ENCODE results near the gene ZNF37A.
"Not testable (repeated sequence)": the region's sequence is repeated elsewhere in the genome, so short reads cannot be mapped to it uniquely, and the experiment has no call there.

ZNF37A gene

DNA sequence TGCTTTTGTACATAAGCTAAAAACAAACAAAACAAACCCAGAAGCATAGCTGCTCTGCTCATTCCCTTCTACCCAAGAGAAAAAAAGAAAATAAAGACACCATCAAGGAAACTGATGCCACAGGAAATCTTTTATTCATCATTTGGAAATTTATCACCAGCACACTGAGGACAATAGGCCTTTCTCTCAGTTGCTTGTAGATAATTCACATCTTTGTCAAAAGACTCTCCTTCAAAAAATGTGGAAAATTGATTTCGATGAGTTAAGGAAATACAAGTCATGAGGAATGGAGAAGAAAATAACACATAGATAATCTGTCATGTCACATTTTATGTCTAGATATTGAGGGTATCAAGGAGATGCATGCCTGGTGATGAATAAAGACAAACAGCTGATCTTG lies 53.5 kb downstream of the ZNF37A start:
- Histone ChIP-seq H3K27me3 (ENCODE audit: insufficient read depth, insufficient read length) (no peaks in the 10 kb centered on the region), H3K36me3 (ENCODE audit: insufficient read depth, insufficient read length, low read length) (no peaks in the 10 kb centered on the region), H3K4me3 (ENCODE audit: insufficient read length, low read depth) (no peak overlapping the region), H3K9ac (ENCODE audit: insufficient read length, low read depth) (no peak overlapping the region), H3K4me1 (ENCODE audit: insufficient read depth, insufficient read length) (no peaks in the 10 kb centered on the region), H3K9me3 (ENCODE audit: insufficient read depth, low read length) (no peaks in the 10 kb centered on the region)
- no peak for TF ChIP-seq SUZ12 (IDR thresholded peaks at IDR 0.05; ENCODE audit: extremely low read depth, insufficient read depth, insufficient read length)
- TF ChIP-seq ZNF274 (IDR thresholded peaks at IDR 0.05; ENCODE audit: low read depth, low read length), result no peak
- no peak for TF ChIP-seq YY1 (IDR thresholded peaks at IDR 0.05; ENCODE audit: insufficient read depth, insufficient read length)
- DNase-seq (ENCODE audit: low read depth, low spot score), result no peak

DNA sequence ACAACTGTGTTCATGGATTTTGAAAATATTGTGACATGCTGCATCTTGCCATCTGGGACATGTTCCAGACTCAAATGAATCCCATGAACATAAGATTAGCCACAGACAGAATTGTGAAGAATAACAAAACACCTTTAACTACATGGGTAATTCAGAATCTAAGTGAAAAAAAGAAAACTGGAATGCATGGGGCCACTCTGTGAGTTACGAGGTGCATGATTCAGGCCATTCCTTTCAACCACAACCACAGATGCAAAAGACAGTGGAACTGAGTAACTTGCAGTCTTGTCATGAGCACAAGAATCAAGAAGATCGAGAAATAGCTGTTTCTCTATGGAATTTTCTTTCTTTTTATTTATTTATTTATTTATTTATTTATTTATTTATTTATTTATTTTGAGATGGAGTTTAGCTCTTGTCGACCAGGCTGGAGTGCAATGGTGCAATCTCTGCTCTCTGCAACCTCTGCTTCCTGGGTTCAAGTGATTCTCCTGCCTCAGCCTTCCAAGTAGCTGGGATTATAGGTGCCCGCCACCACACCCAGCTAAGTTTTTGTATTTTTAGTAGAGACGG lies 56.8 kb downstream of the ZNF37A start:
- DNase-seq (ENCODE audit: low read depth, low spot score); H3K4me1 ChIP-seq (ENCODE audit: insufficient read depth, insufficient read length); H3K9me3 ChIP-seq (ENCODE audit: insufficient read depth, low read length); H3K4me3 ChIP-seq (ENCODE audit: insufficient read length, low read depth); H3K36me3 ChIP-seq (ENCODE audit: insufficient read depth, insufficient read length, low read length); H3K9ac ChIP-seq (ENCODE audit: insufficient read length, low read depth); H3K27me3 ChIP-seq (ENCODE audit: insufficient read depth, insufficient read length): not testable (repeated sequence)

- Histone ChIP-seq H3K9me3 (ENCODE audit: insufficient read depth, low read length) (peaks cover 12% of the 10 kb centered on the region; the same call in 1 of the 2 replicates), H3K27me3 (ENCODE audit: insufficient read depth, insufficient read length) (no peaks in the 10 kb centered on the region), H3K4me1 (ENCODE audit: insufficient read depth, insufficient read length) (no peaks in the 10 kb centered on the region), H3K9ac (ENCODE audit: insufficient read length, low read depth) (no peak overlapping the region), H3K4me3 (ENCODE audit: insufficient read length, low read depth) (no peak overlapping the region), H3K36me3 (ENCODE audit: insufficient read depth, insufficient read length, low read length) (no peaks in the 10 kb centered on the region)
- no peak for TF ChIP-seq ZNF274 (IDR thresholded peaks at IDR 0.05; ENCODE audit: low read depth, low read length)
- no peak for TF ChIP-seq YY1 (IDR thresholded peaks at IDR 0.05; ENCODE audit: insufficient read depth, insufficient read length)
- no peak for TF ChIP-seq SUZ12 (IDR thresholded peaks at IDR 0.05; ENCODE audit: extremely low read depth, insufficient read depth, insufficient read length)
- DNase-seq (ENCODE audit: low read depth, low spot score), result no peak
Observed at GRCh38 chr10:38156416-38157269, 62.5 kb downstream of the ZNF37A start.

DNA sequence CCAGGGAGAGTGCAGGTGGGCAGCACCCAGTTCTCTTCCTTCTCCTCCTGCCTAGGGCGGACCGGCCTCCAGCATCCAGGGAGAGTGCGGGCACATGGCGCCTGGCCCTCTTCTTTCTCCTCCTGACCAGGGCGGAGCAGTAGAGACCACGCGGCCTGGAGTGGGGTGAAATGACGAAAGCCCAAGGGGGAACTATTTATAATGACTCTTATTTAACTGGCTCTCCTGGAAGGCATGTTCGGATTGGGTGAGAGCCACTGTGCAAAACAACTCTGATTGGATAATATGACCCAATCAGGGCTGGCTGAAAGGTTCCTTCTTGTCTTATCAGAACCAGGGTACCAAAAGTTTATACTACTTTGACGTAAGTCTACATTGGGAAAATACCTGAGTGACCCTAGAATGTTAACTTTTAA lies 63.1 kb downstream of the ZNF37A start:
- Histone ChIP-seq H3K4me1 (ENCODE audit: insufficient read depth, insufficient read length) (no peaks in the 10 kb centered on the region), H3K27me3 (ENCODE audit: insufficient read depth, insufficient read length) (no peaks in the 10 kb centered on the region), H3K9ac (ENCODE audit: insufficient read length, low read depth) (no peak overlapping the region), H3K36me3 (ENCODE audit: insufficient read depth, insufficient read length, low read length) (no peaks in the 10 kb centered on the region), H3K4me3 (ENCODE audit: insufficient read length, low read depth) (no peak overlapping the region), H3K9me3 (ENCODE audit: insufficient read depth, low read length) (peaks cover 12% of the 10 kb centered on the region; the same call in 1 of the 2 replicates)
- TF ChIP-seq ZNF274 (IDR thresholded peaks at IDR 0.05; ENCODE audit: low read depth, low read length) (no peak), SUZ12 (IDR thresholded peaks at IDR 0.05; ENCODE audit: extremely low read depth, insufficient read depth, insufficient read length) (no peak), YY1 (IDR thresholded peaks at IDR 0.05; ENCODE audit: insufficient read depth, insufficient read length) (no peak)
- DNase-seq (ENCODE audit: low read depth, low spot score), result no peak

DNA sequence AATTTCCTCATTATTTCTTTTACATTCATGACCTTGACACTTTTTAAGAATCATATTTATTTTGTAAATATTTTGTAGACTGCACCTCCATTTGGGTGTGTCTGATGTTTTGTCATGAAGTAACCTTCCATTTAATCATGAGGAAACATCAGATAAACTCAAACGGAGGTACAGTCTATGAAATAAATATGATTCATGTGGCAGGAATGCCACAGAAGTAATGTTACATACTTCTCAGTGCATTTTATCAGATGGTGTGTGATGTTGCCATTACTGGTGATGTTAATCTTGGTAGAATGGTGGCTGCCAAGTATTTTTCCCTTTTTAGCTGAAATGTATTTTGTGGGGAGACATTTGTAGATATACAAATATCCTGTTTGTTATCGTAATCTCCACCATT lies 64.9 kb downstream of the ZNF37A start:
- TF ChIP-seq YY1 (IDR thresholded peaks at IDR 0.05; ENCODE audit: insufficient read depth, insufficient read length) (no peak), SUZ12 (IDR thresholded peaks at IDR 0.05; ENCODE audit: extremely low read depth, insufficient read depth, insufficient read length) (no peak), ZNF274 (IDR thresholded peaks at IDR 0.05; ENCODE audit: low read depth, low read length) (no peak)
- Histone ChIP-seq H3K4me3 (ENCODE audit: insufficient read length, low read depth) (no peak overlapping the region), H3K4me1 (ENCODE audit: insufficient read depth, insufficient read length) (no peaks in the 10 kb centered on the region), H3K36me3 (ENCODE audit: insufficient read depth, insufficient read length, low read length) (no peaks in the 10 kb centered on the region), H3K27me3 (ENCODE audit: insufficient read depth, insufficient read length) (no peaks in the 10 kb centered on the region), H3K9ac (ENCODE audit: insufficient read length, low read depth) (no peak overlapping the region), H3K9me3 (ENCODE audit: insufficient read depth, low read length) (peaks cover 12% of the 10 kb centered on the region; the same call in 1 of the 2 replicates)
- no peak for DNase-seq (ENCODE audit: low read depth, low spot score)

GRCh38 chr10:38163617-38164016 lies 69.5 kb downstream of the ZNF37A start:
- DNase-seq (ENCODE audit: low read depth, low spot score), result no peak

GRCh38 chr10:38174336-38174735 lies 80.2 kb downstream of the ZNF37A start:
- Histone ChIP-seq H3K27me3 (ENCODE audit: insufficient read depth, insufficient read length) (no peaks in the 10 kb centered on the region), H3K9me3 (ENCODE audit: insufficient read depth, low read length) (no peaks in the 10 kb centered on the region), H3K4me3 (ENCODE audit: insufficient read length, low read depth) (no peak overlapping the region), H3K36me3 (ENCODE audit: insufficient read depth, insufficient read length, low read length) (no peaks in the 10 kb centered on the region), H3K9ac (ENCODE audit: insufficient read length, low read depth) (no peak overlapping the region), H3K4me1 (ENCODE audit: insufficient read depth, insufficient read length) (no peaks in the 10 kb centered on the region)
- TF ChIP-seq SUZ12 (IDR thresholded peaks at IDR 0.05; ENCODE audit: extremely low read depth, insufficient read depth, insufficient read length) (no peak), YY1 (IDR thresholded peaks at IDR 0.05; ENCODE audit: insufficient read depth, insufficient read length) (no peak), ZNF274 (IDR thresholded peaks at IDR 0.05; ENCODE audit: low read depth, low read length) (no peak)
- DNase-seq (ENCODE audit: low read depth, low spot score), result no peak

More at GRCh38 chr10:38163617-38164016, 69.5 kb downstream of the ZNF37A start:
- Histone ChIP-seq H3K4me1 (ENCODE audit: insufficient read depth, insufficient read length) (no peaks in the 10 kb centered on the region), H3K36me3 (ENCODE audit: insufficient read depth, insufficient read length, low read length) (no peaks in the 10 kb centered on the region), H3K27me3 (ENCODE audit: insufficient read depth, insufficient read length) (no peaks in the 10 kb centered on the region), H3K4me3 (ENCODE audit: insufficient read length, low read depth) (no peak overlapping the region), H3K9me3 (ENCODE audit: insufficient read depth, low read length) (peaks cover 12% of the 10 kb centered on the region; the same call in 1 of the 2 replicates), H3K9ac (ENCODE audit: insufficient read length, low read depth) (no peak overlapping the region)
- no peak for TF ChIP-seq YY1 (IDR thresholded peaks at IDR 0.05; ENCODE audit: insufficient read depth, insufficient read length)
- TF ChIP-seq SUZ12 (IDR thresholded peaks at IDR 0.05; ENCODE audit: extremely low read depth, insufficient read depth, insufficient read length), result no peak
- TF ChIP-seq ZNF274 (IDR thresholded peaks at IDR 0.05; ENCODE audit: low read depth, low read length), result no peak

Measured in NT2/D1 (cell line).